Measurements from ENCODE around the gene SCGB1C1. TPM values are rescaled to one million over a fixed set of nuclear protein-coding genes. Genes with fewer than 3 reads are reported as not detected.

SCGB1C1 gene
- total and polyA plus RNA-seq, 10 of the 15 experiments (the other 5 are each of a cell fraction or from before 2014, with no cell fraction given) = not detected

GRCh38 chr11:236774-237767 is 44.2 kb downstream of the SCGB1C1 start, which contains the start of gene PSMD13:
TSS of gene PSMD13 (plus strand) at chr11:236976. CDS start at chr11:237050, 74 bp downstream.
- H3K79me2 ChIP-seq (ENCODE audit: control insufficient read depth, insufficient read depth, low read length) = peaks cover 40% of the 10 kb centered on the region
- peak; percentile 49; the same call in 1 of the 2 replicates for TF ChIP-seq RELB (IDR thresholded peaks at IDR 0.05; ENCODE audit: low read depth)
- peak; percentile 98 for TF ChIP-seq ZNF207 (IDR thresholded peaks at IDR 0.05; ENCODE audit: borderline replicate concordance)
- TF ChIP-seq BCL3 (IDR thresholded peaks at IDR 0.05; ENCODE audit: borderline replicate concordance, insufficient read depth, low read depth, low read length, poor library complexity, severe bottlenecking) = no peak
- no peak for TF ChIP-seq RBBP5 (conservative IDR thresholded peaks at IDR 0.05)
- TF ChIP-seq DPF2 (IDR thresholded peaks at IDR 0.05) = no peak; the same call in none of the 2 replicates
- TF ChIP-seq HDAC2 (IDR thresholded peaks at IDR 0.05) = no peak
- TF ChIP-seq ATF7 (IDR thresholded peaks at IDR 0.05; ENCODE audit: low read depth) = no peak
- no peak for TF ChIP-seq TCF12 (IDR thresholded peaks at IDR 0.05; ENCODE audit: low read depth, low read length)
- TF ChIP-seq PML (IDR thresholded peaks at IDR 0.05; ENCODE audit: low read length) = no peak
- TF ChIP-seq KLF5 (IDR thresholded peaks at IDR 0.05; ENCODE audit: partially characterized antibody) = peak; percentile 91
- TF ChIP-seq ZBTB11 (CRISPR knock-in tag; IDR thresholded peaks at IDR 0.05) = peak; percentile 5; the same call in 1 of the 2 replicates
- no peak for TF ChIP-seq RFX5 (IDR thresholded peaks at IDR 0.05; ENCODE audit: low read depth, low read length)
- no peak for TF ChIP-seq RAD51 (IDR thresholded peaks at IDR 0.05)
- TF ChIP-seq HCFC1 (IDR thresholded peaks at IDR 0.05; ENCODE audit: low read length) = peak; percentile 56
- no peak for TF ChIP-seq ZNF24 (IDR thresholded peaks at IDR 0.05)
- TF ChIP-seq NR2C1 (IDR thresholded peaks at IDR 0.05) = 0 out of 2 replicates have a peak, but pooled peaks have one; percentile 27

More at GRCh38 chr11:236774-237767, 44.2 kb downstream of the SCGB1C1 start, which contains the start of gene PSMD13:
- ChIA-PET CTCF (interaction anchor here (0.7 to 2.2 kb wide), 10 partner anchors 13 to 213 kb away, joined by 3 to 26 read pairs (median 5); partner anchors contain the start of genes BET1L, PTDSS2 and RIC8A), RAD21 (ENCODE audit: unreplicated experiment) (interaction anchor here (0.9 to 2.2 kb wide), 6 partner anchors 14 to 118 kb away, joined by 3 to 15 read pairs (median 4); partner anchors contain the start of genes BET1L and RIC8A), POLR2A (interaction anchor here (0.7 to 2.1 kb wide), 9 partner anchors 10 to 270 kb away, joined by 3 to 27 read pairs (median 3); partner anchors contain the start of genes BET1L, RIC8A and RNH1), SMC1A (ENCODE audit: uncharacterized antibody, unreplicated experiment) (interaction anchor here (0.7 to 3.8 kb wide), 14 partner anchors 9 to 127 kb away, joined by 3 to 38 read pairs (median 4); partner anchors contain the start of genes BET1L, IFITM2 and RIC8A)
- 2% methylated on average over 60 of the region's 62 CpGs for WGBS (ENCODE audit: insufficient coverage, insufficient replicate concordance, low lambda C conversion rate, missing lambda C conversion rate)
- Histone ChIP-seq H3K36me3 (ENCODE audit: control insufficient read depth in 2 of 2, insufficient read depth in 2 of 2, low read length in 1 of 2) (peaks cover 3 to 16% of the 10 kb centered on the region in 2 experiments; a peak in 2 of 4 replicates), H3K4me2 (ENCODE audit: control insufficient read depth, insufficient read depth) (peak within 1 kb of the TSS; percentile 98), H2AFZ (ENCODE audit: control insufficient read depth, low read depth, low read length) (peak within 1 kb of the TSS; percentile 94), H3K27ac (ENCODE audit: control insufficient read depth, insufficient read depth) (peak within 1 kb of the TSS; percentile 86), H4K20me1 (ENCODE audit: control insufficient read depth, insufficient read depth) (no peaks in the 10 kb centered on the region), H3K27me3 (replicated peaks in 1 of 2; ENCODE audit: control insufficient read depth in 2 of 2, insufficient read depth in 2 of 2, low read length in 1 of 2) (no peaks in the 10 kb centered on the region), H3K9ac (ENCODE audit: control insufficient read depth, insufficient read depth, low read length) (peak within 1 kb of the TSS; percentile 95), H3K4me1 (ENCODE audit: control insufficient read depth, insufficient read depth, low read length) (no peaks in the 10 kb centered on the region), H3K4me3 (peak within 1 kb of the TSS; percentile 80), H3K9me3 (replicated peaks; ENCODE audit: control insufficient read depth, insufficient read depth, low read length) (no peaks in the 10 kb centered on the region)
- DNase-seq (ENCODE audit: low read depth, low spot score) (no peak), FAIRE-seq (peak; percentile 89), ATAC-seq (peak; percentile 95)
- intact Hi-C loops (cut with micrococcal nuclease; ENCODE audit: unreplicated experiment) (loop anchor here (1.0 to 2.0 kb wide), 2 partner anchors 30 to 32 kb away; partner anchors contain the start of genes BET1L and RIC8A), in situ Hi-C loops (cut with MboI) (no loop called here)
- TSS peak; percentile 74 for BruUV-seq (replicated peaks)
